HepG2 (cell line): ENCODE measurements around the gene LRRC55.

Experiments
- KDM5A ChIP-seq: fragments of 200-600 bp; sonication (generic); IDR thresholded peaks from 2 replicates; pipeline ENCODE4 v1.7.0; 2018; ENCODE audit warnings: antibody characterized with exemption, mild to moderate bottlenecking, low read length, borderline replicate concordance
- MAFK ChIP-seq, 2 experiments: IDR thresholded peaks in 1 of 2; conservative IDR thresholded peaks in 1 of 2; 2 replicates each; pipeline ENCODE4 v1.6.1; 2011; ENCODE audit warnings: improper control_type of control experiment in 2 of 2, low read length in 2 of 2
- MTA1 ChIP-seq: sonication (generic); formaldehyde crosslinking; IDR thresholded peaks from 2 replicates; pipeline ENCODE4 v1.4.0; 2020; ENCODE audit warnings: missing genetic modification reagents, mild to moderate bottlenecking, borderline replicate concordance
- POLR2AphosphoS2 ChIP-seq: IDR thresholded peaks from 2 replicates; pipeline ENCODE4 v1.6.1; 2011; ENCODE audit warnings: low read depth, low read length, improper control_type of control experiment
- ZBTB7A ChIP-seq: sonication (generic); formaldehyde crosslinking; IDR thresholded peaks from 2 replicates; pipeline ENCODE4 v1.8.0; 2022; ENCODE audit warnings: mild to moderate bottlenecking, missing genetic modification reagents
- ZNF235 ChIP-seq: sonication (generic); formaldehyde crosslinking; IDR thresholded peaks from 2 replicates; pipeline ENCODE4 v1.8.1; 2023; ENCODE audit warnings: mild to moderate bottlenecking, missing genetic modification reagents, borderline replicate concordance
- ZNF564 ChIP-seq: sonication (generic); formaldehyde crosslinking; IDR thresholded peaks from 2 replicates; pipeline ENCODE4 v1.8.1; 2023; ENCODE audit warnings: mild to moderate bottlenecking, missing genetic modification reagents
- ZNF644 ChIP-seq: IDR thresholded peaks from 2 replicates; pipeline ENCODE4 v1.6.1; 2016; ENCODE audit warnings: low read depth
- ZNF878 ChIP-seq: sonication (generic); formaldehyde crosslinking; IDR thresholded peaks from 2 replicates; pipeline ENCODE4 v1.8.1; 2023; ENCODE audit warnings: mild to moderate bottlenecking, missing genetic modification reagents, moderate library complexity
- TF ChIP-seq, protein P1 (sequence below), 2 experiments: sonication (generic) in 1 of 2; formaldehyde crosslinking in 1 of 2; IDR thresholded peaks; 2 replicates each; pipeline versions ENCODE4 v1.5.1 to v1.6.1; 2011 to 2020; ENCODE audit warnings: borderline replicate concordance in 1 of 2, low read depth in 1 of 2, low read length in 1 of 2, mild to moderate bottlenecking in 1 of 2, missing genetic modification reagents in 1 of 2, moderate library complexity in 1 of 2
- TF ChIP-seq, protein P2 (sequence below): sonication (generic); formaldehyde crosslinking; IDR thresholded peaks from 2 replicates; pipeline ENCODE4; 2020; ENCODE audit warnings: missing genetic modification reagents, mild to moderate bottlenecking, borderline replicate concordance
- TF ChIP-seq, protein P3 (sequence below): sonication (generic); formaldehyde crosslinking; IDR thresholded peaks from 2 replicates; pipeline ENCODE4 v1.5.0; 2020; ENCODE audit warnings: mild to moderate bottlenecking, missing genetic modification reagents, moderate library complexity

DNA sequence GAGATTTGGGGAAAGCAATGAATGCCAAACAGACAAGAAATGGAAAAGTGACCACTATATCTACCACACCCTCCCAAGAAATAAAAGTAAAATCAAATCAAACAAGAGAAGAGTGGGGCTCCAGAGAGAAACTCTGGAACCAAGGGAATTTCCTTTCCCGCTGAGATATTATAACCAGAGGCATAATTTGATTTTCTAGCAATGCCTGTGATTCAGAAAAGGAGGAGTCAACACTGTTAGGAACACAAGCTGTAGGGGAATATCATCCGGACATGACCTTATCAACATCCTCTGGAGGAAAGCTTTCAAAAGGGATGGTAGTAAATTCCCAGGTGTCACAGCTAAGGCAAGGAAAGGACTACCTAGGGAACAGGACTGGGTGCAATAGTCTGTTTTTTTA lies 29.6 kb upstream of the LRRC55 start:
- TF ChIP-seq ZNF235 (CRISPR knock-in tag): no peak
- no peak for TF ChIP-seq POLR2AphosphoS2
- TF ChIP-seq, protein P1, sequence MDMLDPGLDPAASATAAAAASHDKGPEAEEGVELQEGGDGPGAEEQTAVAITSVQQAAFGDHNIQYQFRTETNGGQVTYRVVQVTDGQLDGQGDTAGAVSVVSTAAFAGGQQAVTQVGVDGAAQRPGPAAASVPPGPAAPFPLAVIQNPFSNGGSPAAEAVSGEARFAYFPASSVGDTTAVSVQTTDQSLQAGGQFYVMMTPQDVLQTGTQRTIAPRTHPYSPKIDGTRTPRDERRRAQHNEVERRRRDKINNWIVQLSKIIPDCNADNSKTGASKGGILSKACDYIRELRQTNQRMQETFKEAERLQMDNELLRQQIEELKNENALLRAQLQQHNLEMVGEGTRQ (IDR thresholded peaks at IDR 0.05; ENCODE audit: low read depth, low read length): no peak
- TF ChIP-seq, protein P1 (CRISPR knock-in tag; IDR thresholded peaks at IDR 0.05; ENCODE audit: borderline replicate concordance): no peak
- no peak for TF ChIP-seq ZNF564 (CRISPR knock-in tag)
- no peak for TF ChIP-seq ZBTB7A (CRISPR knock-in tag)
- TF ChIP-seq, protein P2, sequence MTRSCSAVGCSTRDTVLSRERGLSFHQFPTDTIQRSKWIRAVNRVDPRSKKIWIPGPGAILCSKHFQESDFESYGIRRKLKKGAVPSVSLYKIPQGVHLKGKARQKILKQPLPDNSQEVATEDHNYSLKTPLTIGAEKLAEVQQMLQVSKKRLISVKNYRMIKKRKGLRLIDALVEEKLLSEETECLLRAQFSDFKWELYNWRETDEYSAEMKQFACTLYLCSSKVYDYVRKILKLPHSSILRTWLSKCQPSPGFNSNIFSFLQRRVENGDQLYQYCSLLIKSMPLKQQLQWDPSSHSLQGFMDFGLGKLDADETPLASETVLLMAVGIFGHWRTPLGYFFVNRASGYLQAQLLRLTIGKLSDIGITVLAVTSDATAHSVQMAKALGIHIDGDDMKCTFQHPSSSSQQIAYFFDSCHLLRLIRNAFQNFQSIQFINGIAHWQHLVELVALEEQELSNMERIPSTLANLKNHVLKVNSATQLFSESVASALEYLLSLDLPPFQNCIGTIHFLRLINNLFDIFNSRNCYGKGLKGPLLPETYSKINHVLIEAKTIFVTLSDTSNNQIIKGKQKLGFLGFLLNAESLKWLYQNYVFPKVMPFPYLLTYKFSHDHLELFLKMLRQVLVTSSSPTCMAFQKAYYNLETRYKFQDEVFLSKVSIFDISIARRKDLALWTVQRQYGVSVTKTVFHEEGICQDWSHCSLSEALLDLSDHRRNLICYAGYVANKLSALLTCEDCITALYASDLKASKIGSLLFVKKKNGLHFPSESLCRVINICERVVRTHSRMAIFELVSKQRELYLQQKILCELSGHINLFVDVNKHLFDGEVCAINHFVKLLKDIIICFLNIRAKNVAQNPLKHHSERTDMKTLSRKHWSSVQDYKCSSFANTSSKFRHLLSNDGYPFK (CRISPR knock-in tag): no peak
- TF ChIP-seq, protein P3, sequence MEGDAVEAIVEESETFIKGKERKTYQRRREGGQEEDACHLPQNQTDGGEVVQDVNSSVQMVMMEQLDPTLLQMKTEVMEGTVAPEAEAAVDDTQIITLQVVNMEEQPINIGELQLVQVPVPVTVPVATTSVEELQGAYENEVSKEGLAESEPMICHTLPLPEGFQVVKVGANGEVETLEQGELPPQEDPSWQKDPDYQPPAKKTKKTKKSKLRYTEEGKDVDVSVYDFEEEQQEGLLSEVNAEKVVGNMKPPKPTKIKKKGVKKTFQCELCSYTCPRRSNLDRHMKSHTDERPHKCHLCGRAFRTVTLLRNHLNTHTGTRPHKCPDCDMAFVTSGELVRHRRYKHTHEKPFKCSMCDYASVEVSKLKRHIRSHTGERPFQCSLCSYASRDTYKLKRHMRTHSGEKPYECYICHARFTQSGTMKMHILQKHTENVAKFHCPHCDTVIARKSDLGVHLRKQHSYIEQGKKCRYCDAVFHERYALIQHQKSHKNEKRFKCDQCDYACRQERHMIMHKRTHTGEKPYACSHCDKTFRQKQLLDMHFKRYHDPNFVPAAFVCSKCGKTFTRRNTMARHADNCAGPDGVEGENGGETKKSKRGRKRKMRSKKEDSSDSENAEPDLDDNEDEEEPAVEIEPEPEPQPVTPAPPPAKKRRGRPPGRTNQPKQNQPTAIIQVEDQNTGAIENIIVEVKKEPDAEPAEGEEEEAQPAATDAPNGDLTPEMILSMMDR: no peak
- no peak for TF ChIP-seq MTA1
- TF ChIP-seq MAFK (conservative IDR thresholded peaks at IDR 0.05 in 1 of 2, IDR thresholded peaks at IDR 0.05 in 1 of 2; ENCODE audit: low read length in 2 of 2): no peak
- TF ChIP-seq ZNF878 (CRISPR knock-in tag): no peak
- TF ChIP-seq ZNF644: no peak
- no peak for TF ChIP-seq KDM5A
